ENCODE results near the gene CACNA2D2. TPM values are rescaled to one million over a fixed set of nuclear protein-coding genes. Genes with fewer than 3 reads are reported as not detected.

The CACNA2D2 gene
- total RNA-seq, 4 donors from 2014 or later = 0.19 to 3.6 (median 0.94) TPM

- DNase-seq (ENCODE audit: low spot score) = no peak
- ATAC-seq (ENCODE audit: low FRiP score) = no peak
- TF ChIP-seq CTCF (IDR thresholded peaks at IDR 0.05) = no peak
Measured at GRCh38 chr3:50478051-50478450, 25.4 kb downstream of the CACNA2D2 start.

GRCh38 chr3:50475348-50475747 lies 28.1 kb downstream of the CACNA2D2 start:
- ATAC-seq (ENCODE audit: low FRiP score) (no peak), DNase-seq (ENCODE audit: low spot score) (no peak)
- no peak for TF ChIP-seq CTCF (IDR thresholded peaks at IDR 0.05)

GRCh38 chr3:50474717-50475116 lies 28.7 kb downstream of the CACNA2D2 start:
- no peak for TF ChIP-seq CTCF (IDR thresholded peaks at IDR 0.05)
- no peak for DNase-seq (ENCODE audit: low spot score)
- no peak for ATAC-seq (ENCODE audit: low FRiP score)

GRCh38 chr3:50473768-50474167 lies 29.7 kb downstream of the CACNA2D2 start:
- no peak for TF ChIP-seq CTCF (IDR thresholded peaks at IDR 0.05)
- DNase-seq (ENCODE audit: low spot score) (no peak), ATAC-seq (ENCODE audit: low FRiP score) (no peak)

- DNase-seq (ENCODE audit: low spot score) = no peak
- TF ChIP-seq CTCF (IDR thresholded peaks at IDR 0.05) = no peak
- ATAC-seq (ENCODE audit: low FRiP score) = no peak
Measured at GRCh38 chr3:50472958-50473357, 30.5 kb downstream of the CACNA2D2 start.

- no peak for TF ChIP-seq CTCF (IDR thresholded peaks at IDR 0.05)
- ATAC-seq (ENCODE audit: low FRiP score) (no peak), DNase-seq (ENCODE audit: low spot score) (no peak)
Measured at GRCh38 chr3:50470658-50471057, 32.8 kb downstream of the CACNA2D2 start.

GRCh38 chr3:50467919-50468318 lies 35.5 kb downstream of the CACNA2D2 start:
- TF ChIP-seq CTCF (IDR thresholded peaks at IDR 0.05) = no peak
- ATAC-seq (ENCODE audit: low FRiP score) (no peak), DNase-seq (ENCODE audit: low spot score) (no peak)
